NK-92 treated with Interleukin-12 subunit alpha and Interleukin-12 subunit beta, amount 100 ng/mL, for 24 hours (cell line): ENCODE results near the gene TNFAIP8L3.

ENCODE experiments used
- DNase-seq: peaks from one replicate; lab custom pipeline; 2025; lab: John Stamatoyannopoulos, UW

The TNFAIP8L3 gene

DNA sequence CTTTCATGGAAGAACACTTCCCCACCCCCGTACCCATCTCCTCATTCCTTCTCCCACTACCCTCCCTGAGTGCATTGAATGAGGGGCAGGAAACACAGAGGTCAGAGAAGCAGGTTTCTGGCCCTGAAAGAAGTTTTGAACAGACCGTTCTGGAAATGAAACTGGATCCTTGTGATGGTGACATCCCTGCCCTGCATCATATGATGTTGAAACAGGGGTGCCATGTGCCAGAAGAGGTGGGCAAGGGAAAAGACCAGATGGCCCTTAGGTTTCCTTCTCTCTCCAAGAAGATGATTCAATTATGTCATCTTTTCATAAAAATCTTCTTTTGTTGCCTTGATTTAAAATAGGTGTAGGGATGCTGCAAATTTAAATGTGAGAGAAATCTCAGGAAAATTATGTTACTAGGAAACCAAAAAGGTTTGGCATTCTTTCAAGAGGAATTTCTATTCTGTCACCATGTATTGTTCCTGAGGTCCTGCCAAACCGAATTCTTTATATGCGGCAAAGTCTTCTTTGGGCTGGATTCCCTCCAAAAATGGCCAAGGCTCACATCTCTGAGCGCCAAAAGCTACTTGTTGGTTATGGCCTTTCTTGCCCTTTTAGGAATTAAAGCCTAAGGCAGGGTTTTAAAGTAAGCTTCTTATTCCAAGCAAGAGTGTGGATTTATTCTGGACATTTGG is 19.9 kb upstream of the TNFAIP8L3 start:
- no peak for DNase-seq

DNA sequence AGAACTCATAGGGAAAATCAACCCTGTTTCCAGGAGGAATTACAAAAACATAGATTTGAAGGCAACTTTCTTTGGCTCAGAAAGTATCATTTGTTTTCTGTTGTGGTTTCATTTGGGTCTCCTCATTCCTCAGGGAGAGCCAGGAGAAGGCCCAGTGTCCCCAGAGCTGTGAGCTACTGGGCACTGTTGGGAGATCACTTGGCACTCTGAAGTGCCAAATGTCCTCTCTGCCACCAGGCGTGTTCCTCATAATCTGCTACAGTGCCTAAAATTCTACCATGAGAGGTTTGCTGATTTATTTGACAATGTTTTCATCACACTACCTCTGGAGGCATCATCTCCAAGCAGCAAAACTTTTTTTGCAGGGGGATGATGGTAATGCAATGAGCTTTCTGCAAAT is 17.4 kb upstream of the TNFAIP8L3 start:
- no peak for DNase-seq

DNA sequence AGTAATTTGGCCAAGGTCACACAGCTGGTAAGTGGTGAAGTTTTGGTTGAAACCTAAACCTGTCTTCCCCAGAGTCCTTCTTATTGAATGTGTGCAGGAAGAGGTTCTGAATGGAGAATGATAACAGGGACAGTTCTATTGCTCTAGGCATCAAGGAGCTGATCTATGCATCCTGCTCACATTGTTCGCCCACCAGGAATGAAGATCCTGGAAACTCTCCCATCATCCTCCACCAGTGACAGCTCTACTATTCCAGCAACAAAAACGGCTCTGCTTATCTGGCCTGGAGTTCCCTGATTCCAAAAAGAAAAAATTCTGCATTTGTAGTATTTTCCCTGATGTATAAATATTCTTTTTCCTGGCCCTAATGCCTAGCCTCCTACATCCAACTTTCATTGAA is 16.4 kb upstream of the TNFAIP8L3 start:
- DNase-seq, result no peak

DNA sequence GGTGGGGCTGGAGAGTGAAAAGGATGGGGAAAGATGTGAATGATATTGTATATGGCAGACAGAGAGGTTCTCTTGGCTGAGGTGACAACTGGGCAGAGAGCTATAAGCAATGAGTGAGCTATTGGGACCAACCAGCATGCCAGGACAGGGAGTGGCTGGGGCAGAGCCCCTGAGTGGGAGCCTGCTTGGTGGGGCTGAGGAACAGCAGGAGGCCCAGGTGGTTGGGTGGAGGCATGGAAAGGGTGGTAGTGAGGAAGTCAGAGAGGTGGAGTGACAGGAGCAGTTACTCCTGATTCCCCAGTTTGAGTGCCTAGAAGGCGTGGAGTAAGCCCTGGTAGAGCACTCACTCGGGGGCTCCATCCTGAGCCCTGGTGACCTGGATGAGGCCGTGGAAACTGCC is 15.5 kb upstream of the TNFAIP8L3 start:
- no peak for DNase-seq

DNA sequence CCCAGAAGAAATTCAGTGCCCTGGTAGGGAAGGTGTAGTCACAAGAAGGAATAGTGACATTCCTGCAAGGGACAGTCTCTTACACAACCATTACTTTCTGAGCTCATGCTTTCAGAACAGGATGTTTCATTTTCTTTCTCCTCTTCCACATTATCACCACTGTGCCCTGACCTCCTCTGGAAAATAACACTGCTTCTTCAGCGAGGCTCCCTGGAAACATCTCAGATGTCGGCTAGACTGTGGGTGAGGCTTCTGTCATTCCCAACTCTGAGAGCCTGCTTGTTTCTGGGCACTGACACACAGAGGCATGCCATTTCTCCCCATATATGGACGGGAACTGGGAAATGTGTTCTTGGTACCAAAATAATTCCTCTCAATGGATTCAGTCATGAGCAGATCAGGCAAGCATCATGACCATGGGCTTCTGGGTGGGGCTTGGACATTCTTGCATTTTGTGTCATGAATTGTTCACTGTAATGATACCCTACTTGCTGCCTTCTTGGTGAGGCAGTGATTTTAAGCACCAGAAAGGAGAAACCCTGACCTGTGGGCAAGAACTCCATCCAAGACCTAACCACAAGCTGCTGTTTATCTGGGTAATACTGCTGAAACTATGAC is 14.3 kb upstream of the TNFAIP8L3 start:
- DNase-seq, result no peak

DNA sequence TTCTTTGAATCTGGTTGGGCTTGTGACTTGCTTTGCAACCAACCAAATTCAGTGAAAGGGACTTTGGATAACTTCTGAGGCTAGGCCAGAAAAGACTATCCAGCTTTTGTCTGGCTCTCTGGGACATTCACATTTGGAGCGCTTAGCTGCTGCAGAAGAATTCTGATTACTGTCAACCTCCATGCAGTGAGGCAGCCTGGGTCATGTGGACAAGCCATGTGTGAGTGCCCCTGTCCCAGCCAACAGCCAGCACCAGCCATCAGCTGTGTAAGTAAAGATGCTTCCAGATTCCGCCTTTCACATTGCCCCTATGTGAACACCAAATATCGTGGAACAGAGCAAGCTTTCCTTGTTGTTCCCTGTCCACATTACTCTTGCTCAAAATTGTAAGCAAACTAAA is 12.9 kb upstream of the TNFAIP8L3 start:
- DNase-seq, result no peak

DNA sequence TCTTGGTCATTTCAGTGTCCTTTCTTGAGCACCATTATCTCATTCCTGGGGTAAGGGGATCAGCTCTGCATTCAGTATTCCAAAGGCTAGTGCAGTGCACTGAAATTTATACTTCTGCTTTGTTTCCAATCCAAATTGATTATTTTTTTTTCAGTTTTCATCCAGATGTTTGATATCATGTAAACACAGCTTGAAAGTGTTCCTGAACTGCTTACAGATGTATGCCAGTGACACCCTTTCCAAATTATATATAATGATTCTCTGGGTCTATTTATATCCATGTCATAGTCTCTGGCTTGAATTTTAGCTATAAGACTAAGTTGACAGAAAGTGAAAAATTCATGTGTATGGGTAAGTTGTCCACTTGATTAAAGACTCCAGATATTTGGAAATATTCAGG is 11.8 kb upstream of the TNFAIP8L3 start:
- no peak for DNase-seq

DNA sequence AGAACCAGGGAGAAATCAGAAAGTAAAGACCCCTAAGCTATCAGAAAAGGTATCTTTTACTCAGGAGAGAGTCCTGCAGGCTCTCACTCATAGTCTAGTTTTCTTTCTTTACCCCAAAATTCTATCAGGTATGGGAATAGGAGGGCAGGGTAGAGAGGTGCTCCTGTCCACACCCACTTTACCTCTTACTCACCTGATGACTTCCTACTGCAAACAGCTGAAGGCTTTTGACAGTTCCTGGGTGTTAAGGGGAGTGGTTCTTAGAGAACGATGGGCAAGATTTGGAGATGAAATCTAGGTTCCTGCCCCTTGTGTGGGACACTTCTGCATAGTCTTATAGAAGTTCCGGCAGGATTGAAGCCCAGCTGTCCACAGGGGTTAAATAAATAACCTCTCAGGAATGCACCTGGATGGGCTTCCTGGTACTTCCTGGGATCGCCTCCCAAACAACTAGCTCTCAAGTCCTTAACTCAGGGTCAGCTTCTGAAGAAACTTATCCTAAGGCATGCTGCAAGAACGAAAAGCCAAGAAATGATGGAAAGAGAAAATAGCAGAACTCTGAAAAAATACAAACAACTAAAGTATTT is 10.8 kb upstream of the TNFAIP8L3 start:
- DNase-seq, result no peak

DNA sequence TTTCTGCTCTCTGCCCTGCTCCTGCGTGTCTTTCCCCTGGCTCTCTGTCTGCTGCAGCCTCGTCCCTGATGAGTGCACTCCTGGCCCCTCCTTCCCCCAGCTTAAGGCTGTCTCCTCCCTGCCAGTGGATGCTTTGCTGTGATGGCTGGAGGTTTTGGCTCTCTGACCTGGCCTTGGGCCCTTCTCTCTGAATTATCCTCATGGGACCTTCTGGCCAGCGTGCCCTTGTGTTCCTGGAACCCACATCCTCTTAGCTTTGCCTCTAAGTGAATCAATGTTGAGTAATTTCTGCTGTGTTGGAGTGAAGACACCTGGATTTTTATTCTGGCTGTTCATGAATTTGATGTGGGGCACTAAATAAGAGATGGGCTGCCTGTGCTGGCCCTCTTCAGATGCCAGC is 9.8 kb upstream of the TNFAIP8L3 start:
- no peak for DNase-seq

DNA sequence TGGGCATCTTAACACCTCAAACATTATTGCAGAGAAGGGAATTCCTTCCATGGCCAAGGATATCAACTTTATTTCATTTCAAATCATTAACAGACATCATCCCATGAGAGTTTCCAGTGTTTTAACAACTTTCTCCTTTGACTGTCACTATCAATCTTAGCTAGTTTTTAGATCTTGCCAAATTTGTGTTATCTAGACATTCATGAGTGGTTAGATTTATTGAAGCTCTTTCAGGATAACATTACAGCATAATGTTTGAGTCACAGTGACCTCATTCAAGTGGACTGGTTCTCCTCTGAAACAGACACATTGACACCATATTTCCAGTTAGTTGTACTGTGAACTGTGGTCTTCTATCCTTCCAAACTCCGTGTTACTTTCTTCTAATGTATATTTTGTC is 8.6 kb upstream of the TNFAIP8L3 start:
- DNase-seq, result no peak

DNA sequence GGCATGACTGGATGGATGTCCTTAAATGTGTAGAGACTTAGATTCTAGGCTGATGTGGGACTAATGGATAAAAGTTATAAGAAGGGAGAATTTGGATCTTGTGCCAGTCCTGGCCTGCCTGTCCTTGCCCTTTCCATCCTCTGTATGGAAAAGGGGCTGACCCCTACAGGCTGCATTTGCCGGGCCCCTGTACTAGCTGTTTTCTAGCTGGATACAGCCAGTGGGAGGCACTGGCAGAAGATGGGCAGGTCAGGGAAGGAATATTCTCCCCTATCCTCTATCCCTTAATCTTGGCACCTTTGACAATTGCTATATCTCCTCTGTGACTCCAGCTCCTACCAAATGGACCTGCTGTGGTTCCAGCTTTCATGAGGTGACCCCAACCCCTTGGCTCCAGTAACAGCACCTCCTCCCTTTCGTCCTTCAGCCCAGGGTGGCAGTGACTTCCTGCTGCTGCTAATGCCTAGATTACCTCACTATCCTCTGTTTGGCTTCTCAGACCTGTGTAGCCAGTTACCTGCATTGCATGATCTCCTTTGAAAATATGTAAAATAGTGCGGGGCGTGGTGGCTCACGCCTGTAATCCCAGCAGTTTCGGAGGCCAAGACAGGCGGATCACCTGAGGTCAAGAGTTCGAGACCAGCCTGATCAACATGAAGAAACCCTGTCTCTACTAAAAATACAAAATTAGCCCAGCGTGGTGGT is 6.2 kb upstream of the TNFAIP8L3 start:
- no peak for DNase-seq

DNA sequence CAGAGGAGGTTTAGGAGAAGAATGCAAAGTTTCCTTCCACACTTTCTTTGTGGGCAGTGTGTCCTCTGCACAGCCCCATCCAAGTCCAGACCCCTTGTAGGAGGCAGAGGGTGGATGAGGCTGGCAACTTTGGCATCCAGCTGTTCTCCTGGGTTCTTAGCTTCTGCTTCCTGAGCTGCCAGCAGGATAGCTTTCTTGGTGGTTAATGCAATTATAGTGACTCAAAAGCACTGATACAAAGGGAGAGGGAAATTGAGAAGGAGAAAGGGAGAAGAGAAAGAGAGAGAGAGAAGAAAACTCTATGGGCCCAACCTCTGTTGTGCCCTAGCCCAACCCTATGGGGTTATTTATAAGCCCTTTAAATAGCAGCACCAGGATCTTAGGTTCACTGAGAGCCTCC is 4.5 kb upstream of the TNFAIP8L3 start:
- no peak for DNase-seq

DNA sequence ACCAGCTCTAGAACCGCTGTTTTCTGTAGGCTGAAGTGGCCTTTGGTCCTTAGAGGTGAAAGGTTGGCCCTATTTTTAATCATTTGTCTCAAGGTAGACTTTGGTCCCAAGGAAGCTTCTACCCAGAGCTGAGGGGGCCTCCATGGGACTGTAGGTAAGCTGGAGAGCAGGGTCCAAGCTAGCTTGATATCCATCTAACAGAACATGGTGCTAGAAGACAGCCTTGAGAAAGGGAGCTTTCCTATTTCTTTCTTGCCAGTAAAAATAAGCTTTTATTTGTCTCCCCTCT is 3.6 kb upstream of the TNFAIP8L3 start:
- no peak for DNase-seq

DNA sequence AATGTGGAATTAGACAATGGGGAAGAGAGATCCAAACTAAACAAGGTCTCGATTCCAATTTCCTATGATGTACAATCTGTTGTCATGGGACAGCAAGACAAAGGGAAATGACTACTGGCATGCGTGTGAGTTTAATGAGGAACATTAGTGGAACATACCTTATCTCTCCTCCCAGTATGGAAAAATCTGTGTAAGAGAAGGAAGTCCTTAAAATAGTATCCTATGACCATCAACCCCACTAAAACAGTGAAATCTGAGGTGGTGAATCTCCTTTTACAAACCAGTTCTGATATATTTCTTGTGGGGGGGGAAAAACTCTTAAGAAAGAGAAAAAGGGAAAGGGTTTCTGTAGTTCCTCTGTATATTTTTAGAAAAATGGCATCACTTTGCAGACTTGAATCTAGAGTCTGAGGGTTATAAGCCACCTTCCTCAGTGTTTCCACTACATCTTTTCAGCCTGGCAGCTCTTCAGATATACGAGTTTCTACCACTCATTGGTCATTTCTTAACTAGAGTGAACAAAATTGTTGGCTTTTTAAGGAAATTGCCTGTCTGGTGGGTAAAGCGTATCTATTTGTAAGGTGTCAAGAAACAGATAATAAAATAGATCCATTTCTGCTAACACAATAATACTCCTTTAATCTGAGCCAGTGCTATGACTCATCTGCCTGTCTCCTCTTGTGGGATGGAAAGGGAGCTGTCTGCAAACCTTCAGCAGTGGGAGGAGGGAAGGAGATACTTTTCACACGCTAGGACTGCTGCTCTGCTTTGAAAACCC is 3.0 kb upstream of the TNFAIP8L3 start:
- DNase-seq, result no peak

DNA sequence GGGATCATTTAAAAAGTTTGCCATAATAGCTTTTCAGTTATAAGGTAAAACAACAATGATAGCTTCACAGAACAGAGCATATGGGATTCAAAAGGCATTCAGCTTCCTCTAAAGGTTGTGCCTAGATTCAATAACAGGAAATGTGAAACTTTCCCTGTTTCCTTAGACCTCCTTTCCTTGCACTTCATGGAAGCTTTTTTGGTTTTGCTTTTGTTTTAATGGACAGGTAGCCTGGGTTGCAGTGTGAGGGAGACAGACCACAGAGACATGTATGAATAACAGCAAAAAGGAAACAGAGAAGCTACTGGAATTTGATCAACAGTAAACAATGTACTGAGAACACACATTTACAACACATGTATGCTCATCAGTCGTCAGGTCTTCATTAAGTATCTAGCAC is 2.3 kb upstream of the TNFAIP8L3 start:
- no peak for DNase-seq

DNA sequence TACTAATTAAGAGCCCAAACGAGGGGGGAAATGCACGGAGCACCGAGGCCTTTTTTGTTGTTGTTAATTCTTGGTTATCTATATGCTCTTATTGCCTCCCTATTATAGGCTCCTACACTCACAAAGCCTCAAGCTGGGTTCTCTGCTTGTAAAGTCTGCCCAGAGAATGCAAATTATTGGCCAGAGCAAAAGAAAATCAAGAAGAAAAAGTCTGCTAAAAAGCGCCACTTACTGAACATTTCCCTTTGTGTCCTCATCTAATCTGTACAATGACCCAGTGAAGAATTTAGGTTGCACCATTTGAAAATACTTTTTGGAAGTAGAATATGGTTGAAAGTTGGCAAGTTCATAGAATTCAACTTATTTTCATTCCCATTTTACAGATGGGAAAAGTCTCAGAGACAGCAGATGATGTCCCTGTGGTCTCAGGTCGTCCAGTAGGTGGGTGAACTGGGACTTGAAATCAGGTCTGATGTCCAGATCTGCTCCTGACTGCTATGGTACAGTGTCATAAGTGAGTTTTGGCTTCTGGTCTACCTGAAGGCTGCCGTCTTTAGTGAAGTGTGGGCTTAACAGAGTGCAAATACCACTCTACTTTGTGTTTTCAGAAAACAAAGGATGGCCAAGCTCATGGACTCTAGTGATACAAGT is 1.1 kb upstream of the TNFAIP8L3 start:
- DNase-seq, result no peak

DNA sequence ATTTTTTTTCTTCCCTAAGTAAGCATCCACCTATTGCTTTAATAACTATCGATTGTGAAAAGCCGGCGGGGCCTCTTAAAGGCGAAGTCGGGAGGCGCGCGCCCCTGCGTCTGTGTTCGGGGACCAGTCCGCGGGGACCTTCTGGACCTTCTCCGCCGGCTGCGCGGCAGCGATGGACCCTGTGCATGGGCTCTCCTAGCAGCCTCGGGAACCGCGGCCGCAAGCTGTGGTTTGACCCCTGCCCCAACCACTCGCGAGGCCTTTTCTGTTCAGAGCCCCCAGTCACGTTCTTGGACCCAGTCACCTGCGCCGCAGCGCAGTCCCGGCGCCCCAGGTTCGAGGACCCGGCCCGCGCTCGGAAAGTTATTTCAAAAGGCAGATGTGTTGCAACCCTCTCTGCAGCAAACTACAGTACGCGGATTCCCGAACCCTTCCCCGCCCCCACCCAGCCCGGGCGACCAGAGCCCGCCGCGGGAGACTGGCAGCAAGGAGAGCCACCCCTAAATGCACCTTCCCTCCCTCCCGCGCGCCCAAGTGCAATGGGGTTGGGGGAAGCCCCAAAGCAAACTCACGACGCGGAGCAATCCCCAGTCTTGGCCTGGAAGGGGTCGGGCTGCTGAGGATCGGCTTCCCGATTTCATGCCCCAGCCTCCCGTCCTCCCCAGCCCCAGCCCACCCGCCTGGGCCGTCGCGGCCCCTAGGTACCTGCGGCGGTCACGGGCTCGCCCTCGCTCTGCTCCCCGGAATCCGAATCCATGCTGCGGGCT is 684 bp downstream of the TNFAIP8L3 start:
- DNase-seq, result no peak

DNA sequence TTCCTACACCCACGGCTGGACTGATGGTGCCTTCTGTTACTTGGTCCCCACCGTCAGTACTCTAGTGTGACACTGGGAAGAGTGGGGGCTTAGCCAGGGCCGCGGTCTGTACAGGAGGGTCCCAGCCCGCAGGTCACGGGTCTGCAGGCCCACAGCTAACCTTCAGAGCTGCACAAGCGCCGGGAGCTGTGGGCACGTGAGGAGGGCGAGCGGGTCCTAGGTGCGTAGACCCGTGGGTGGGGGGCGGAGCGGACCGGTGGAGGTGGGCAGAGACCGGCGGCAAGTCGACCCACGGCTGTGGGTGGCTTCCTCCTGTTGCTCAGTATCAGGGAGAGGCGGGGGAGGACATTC is 1.2 kb downstream of the TNFAIP8L3 start:
- no peak for DNase-seq

DNA sequence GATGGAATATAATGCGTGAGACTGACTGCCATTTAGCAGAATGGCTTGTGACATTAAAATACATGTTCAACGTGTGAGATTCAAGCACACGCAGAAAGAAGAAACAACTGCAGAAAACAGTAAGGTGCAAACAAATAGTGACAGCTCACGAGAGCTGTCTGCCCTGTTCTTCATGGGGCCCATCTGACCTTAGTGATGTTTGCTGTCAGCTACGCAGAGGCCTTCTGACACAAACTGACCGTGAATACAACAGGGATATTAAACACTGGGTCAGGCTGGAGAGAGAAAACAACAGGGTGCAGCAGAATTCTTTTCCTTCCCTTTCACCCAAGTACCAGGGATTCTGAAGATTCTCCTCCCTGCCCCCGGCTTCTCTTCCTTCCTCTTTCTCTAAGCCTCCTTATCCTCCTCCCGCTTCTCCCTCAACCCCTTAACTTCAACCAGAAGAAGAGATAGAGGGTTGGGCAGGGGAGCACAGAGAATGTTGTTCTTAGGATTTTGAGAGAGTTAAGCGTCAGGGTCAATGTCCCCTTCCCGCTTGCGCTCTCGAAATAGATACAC is 2.1 kb downstream of the TNFAIP8L3 start:
- DNase-seq, result no peak

DNA sequence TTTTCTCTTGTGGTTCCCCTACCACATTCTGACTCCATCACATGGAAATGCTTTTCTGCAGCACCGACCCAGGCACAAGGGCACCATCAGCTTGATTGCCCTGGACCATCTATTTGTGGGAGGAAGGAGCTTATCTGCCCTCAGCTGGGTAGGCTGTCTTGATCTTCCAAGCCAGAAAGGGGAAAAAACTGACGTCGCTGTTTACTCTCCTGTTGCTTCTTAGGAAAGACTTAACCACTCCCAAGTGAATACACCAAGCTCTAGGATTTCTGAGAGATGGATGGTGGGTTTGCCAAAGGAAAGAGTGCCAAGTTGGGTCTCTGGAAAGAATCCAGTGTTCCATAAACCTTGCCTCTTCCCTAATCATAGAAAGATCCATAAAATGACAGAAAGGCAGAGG is 4.0 kb downstream of the TNFAIP8L3 start:
- DNase-seq, result no peak
